Mesothelial cell of epicardium (in vitro differentiated cells): ENCODE measurements around the gene LRMDA. TPM values are rescaled to one million over a fixed set of nuclear protein-coding genes. Genes with fewer than 3 reads are reported as not detected.

Experiments used
- DNase-seq, 2 experiments: peaks; one replicate each; pipeline ENCODE4 v3.0.0; 2021; ENCODE audit warnings: low spot score in 2 of 2; ENCODE audit not compliant: unreplicated experiment in 2 of 2
- H3K27ac Mint-ChIP-seq: 2 replicates; pipeline ENCODE4 v1.8.0; 2021; ENCODE audit warnings: mixed read lengths
- H3K27me3 Mint-ChIP-seq: 2 replicates; pipeline ENCODE4 v1.8.0; 2021; ENCODE audit warnings: low read depth, mixed read lengths
- H3K36me3 Mint-ChIP-seq: 2 replicates; pipeline ENCODE4 v1.8.0; 2021; ENCODE audit warnings: mixed read lengths
- H3K4me1 Mint-ChIP-seq: 2 replicates; pipeline ENCODE4 v1.8.0; 2021; ENCODE audit warnings: mixed read lengths
- H3K4me3 Mint-ChIP-seq: 2 replicates; pipeline ENCODE4 v1.8.0; 2021; ENCODE audit warnings: mild to moderate bottlenecking, moderate library complexity, mixed read lengths
- H3K9me3 Mint-ChIP-seq: 2 replicates; pipeline ENCODE4 v1.8.0; 2021; ENCODE audit warnings: mixed read lengths
- total RNA-seq: library from RNA; stranded (reverse); gene quantifications from 3 replicates; pipeline ENCODE4 v1.2.1, GENCODE V29; 2021
- TF ChIP-seq, protein P1 (sequence below): fragments of 200-600 bp; sonication (generic); IDR thresholded peaks from one replicate; pipeline ENCODE4 v1.5.0; 2021; ENCODE audit warnings: antibody characterized with exemption; ENCODE audit not compliant: unreplicated experiment

The LRMDA gene
- total RNA-seq, 1 donor from 2014 or later, result 2.0 TPM

DNA sequence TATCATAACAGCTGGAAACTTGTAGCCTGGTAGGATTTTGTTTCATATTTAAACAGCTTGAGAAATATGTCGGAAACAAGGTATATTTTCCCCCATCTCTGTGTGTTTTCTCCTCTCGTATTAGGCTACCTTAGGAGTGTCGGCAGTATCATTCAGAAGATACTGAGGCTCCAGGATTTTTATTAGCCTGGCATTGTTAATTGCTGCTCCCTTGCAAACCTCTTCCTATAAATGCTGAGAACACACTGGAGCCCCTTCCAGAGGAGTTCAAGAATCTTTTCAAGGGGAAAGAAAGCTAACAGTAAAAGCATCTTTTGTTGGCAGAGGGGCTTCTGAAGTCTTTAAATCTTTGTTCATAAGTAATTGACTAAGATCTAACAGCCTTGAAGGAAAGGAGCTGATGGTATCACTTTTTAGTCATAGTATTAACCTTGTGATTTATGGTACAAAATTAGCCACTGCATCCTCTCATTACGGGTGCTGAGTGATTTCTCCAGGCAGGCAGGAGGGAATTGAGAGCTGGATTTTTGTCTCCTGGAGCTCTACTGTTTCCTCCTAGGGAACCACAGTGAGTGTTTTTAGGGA lies 998.7 kb downstream of the LRMDA start:
- no peak overlapping the region for H3K4me3 Mint-ChIP-seq
- H3K9me3 Mint-ChIP-seq, result no peaks in the 10 kb centered on the region
- H3K27me3 Mint-ChIP-seq, result no peaks in the 10 kb centered on the region
- TF ChIP-seq, protein P1, sequence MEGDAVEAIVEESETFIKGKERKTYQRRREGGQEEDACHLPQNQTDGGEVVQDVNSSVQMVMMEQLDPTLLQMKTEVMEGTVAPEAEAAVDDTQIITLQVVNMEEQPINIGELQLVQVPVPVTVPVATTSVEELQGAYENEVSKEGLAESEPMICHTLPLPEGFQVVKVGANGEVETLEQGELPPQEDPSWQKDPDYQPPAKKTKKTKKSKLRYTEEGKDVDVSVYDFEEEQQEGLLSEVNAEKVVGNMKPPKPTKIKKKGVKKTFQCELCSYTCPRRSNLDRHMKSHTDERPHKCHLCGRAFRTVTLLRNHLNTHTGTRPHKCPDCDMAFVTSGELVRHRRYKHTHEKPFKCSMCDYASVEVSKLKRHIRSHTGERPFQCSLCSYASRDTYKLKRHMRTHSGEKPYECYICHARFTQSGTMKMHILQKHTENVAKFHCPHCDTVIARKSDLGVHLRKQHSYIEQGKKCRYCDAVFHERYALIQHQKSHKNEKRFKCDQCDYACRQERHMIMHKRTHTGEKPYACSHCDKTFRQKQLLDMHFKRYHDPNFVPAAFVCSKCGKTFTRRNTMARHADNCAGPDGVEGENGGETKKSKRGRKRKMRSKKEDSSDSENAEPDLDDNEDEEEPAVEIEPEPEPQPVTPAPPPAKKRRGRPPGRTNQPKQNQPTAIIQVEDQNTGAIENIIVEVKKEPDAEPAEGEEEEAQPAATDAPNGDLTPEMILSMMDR, result no peak
- DNase-seq, result no peak
- H3K36me3 Mint-ChIP-seq, result no peaks in the 10 kb centered on the region
- H3K4me1 Mint-ChIP-seq, result peaks cover 61% of the 10 kb centered on the region
- peak overlapping the region; percentile 28 for H3K27ac Mint-ChIP-seq

DNA sequence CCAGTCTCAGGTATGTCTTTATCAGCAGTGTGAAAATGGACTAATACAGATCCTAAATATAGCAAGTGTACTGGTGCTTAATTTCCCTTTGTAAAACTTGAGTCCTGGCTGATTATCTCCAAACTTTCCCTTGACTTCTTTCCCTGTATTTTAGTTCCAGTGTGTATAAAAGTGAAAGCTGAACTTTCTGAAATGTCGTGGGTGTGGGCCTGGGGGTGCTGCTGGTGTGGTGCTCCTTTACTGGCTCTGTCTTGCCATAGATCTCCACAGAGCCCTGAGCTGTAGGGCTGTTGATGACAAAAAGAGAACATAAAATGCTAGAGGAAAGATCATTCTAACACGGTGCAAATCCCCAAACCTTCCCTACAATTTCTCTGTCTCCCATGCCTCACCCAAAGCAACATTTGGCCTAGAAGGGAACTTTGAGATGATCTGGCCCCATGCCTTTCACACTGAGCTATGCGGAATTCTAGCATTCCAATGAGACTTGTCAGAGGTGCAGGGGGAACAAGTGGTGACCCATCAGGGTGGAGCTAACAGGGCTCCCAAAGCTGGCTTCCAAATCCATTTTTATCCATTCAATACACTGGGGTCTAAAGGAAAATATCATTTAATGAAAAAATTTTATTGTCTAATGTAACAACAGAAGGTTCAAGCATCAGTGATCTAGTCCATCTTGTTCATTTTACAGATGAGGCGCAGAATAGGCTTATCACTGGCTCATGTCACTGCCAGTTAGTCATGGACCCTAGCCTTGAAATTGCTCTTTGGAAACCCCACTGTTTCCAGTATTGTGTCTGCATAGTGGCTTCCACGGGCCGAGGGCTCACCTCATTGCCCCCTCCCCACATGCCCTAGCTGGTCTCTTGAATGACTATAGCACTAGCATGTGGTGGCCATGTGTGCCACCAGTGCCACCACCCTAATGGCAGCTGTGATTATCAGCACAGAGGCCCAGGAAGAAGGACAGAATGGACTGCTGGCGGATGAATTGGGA lies 1000.9 kb downstream of the LRMDA start:
- no peaks in the 10 kb centered on the region for H3K9me3 Mint-ChIP-seq
- H3K36me3 Mint-ChIP-seq, result no peaks in the 10 kb centered on the region
- DNase-seq, result no peak
- peak overlapping the region; percentile 13 for H3K27ac Mint-ChIP-seq
- peaks cover 2% of the 10 kb centered on the region for H3K27me3 Mint-ChIP-seq
- TF ChIP-seq, protein P1, result no peak
- H3K4me3 Mint-ChIP-seq, result no peak overlapping the region
- H3K4me1 Mint-ChIP-seq, result peaks cover 64% of the 10 kb centered on the region

DNA sequence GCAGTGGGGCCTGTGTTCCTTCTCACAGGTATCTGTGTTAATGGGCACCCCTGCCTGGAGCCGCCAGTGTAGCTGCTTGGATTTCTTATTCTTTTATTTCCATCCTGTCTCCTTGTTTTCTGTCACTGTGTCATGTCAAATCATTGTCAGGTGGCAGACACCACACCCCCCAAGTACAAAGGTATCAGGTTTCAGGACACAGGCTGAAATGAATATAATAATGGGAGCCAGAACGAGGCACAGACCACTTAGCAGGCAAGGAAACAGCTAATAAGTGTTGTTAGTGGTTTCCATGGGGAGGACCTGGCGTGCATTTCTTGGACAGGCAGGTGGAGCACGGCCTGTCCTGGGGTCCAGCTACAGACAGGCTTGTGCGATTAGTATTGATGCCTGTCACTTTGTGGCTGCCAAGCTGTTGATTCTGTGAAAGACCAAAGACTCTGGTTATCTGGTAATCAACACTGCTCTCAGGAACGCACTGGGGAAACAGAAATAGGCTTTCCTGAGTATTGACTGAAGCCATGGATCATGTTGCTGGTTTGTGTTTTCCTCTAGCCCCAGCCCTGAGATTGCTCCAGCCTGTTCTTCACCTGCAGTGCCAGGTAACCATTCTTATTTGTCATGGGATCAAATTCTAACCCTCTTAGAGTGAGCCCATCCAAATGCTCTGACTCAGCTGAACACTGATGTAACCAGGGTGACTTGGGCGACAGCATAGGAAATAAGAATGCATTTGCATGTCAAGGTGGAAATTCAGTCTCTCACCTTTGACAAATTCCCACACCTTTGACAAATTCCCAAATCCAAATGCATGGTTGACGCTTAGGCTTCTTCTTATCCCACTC lies 1002.0 kb downstream of the LRMDA start:
- H3K36me3 Mint-ChIP-seq, result no peaks in the 10 kb centered on the region
- TF ChIP-seq, protein P1, result no peak
- no peaks in the 10 kb centered on the region for H3K9me3 Mint-ChIP-seq
- no peak overlapping the region for H3K27ac Mint-ChIP-seq
- peaks cover 61% of the 10 kb centered on the region for H3K4me1 Mint-ChIP-seq
- H3K27me3 Mint-ChIP-seq, result peaks cover 2% of the 10 kb centered on the region
- no peak overlapping the region for H3K4me3 Mint-ChIP-seq
- no peak for DNase-seq

DNA sequence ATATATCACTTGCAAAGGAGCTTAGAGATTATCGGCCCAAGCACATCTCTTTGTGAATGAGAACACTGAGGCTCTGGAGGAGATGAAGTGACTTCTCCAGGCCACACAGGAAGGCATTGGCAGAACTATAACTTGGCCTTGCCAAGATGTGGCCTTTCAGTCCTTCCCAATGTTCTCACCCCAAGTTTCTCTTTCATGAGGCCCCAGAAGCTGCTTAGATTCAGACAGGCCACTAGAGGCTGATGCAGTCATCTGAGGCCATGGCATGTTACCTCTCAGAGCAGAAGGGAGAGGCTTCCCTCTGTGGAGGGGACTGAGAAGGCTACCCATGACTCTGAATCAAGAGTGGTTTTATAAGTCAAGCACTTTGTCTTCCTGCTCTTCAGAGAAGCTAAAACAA lies 1003.7 kb downstream of the LRMDA start:
- Mint-ChIP-seq H3K9me3 (no peaks in the 10 kb centered on the region), H3K4me1 (peaks cover 43% of the 10 kb centered on the region), H3K36me3 (no peaks in the 10 kb centered on the region), H3K27ac (no peak overlapping the region), H3K27me3 (peaks cover 2% of the 10 kb centered on the region), H3K4me3 (no peak overlapping the region)
- DNase-seq, result no peak
- TF ChIP-seq, protein P1, result no peak

DNA sequence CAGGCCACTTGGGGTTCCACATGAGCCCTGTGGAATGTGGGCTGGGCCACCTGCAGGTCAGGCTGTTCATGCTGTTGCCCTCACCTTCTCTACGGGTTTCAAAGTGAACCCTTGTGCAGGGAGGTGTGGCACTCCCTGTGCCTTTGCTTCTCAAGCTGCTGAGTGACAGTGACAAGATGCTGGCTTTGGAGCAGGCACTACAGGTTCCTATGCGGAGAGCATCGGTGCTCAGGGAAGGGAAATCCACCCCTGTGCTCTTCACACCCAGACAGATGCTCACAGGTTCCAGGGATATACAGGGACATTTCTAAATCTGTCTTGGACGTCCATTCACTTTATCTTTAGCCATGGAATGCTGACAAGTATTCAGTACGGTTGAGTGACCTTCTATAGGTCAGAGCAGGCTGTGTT lies 1005.0 kb downstream of the LRMDA start:
- peaks cover 35% of the 10 kb centered on the region for H3K4me1 Mint-ChIP-seq
- DNase-seq, result no peak
- H3K4me3 Mint-ChIP-seq, result no peak overlapping the region
- peaks cover 2% of the 10 kb centered on the region for H3K27me3 Mint-ChIP-seq
- TF ChIP-seq, protein P1, result no peak
- no peaks in the 10 kb centered on the region for H3K9me3 Mint-ChIP-seq
- no peaks in the 10 kb centered on the region for H3K36me3 Mint-ChIP-seq
- H3K27ac Mint-ChIP-seq, result no peak overlapping the region
